Stimulated activated CD4-positive, alpha-beta T cell treated with anti-CD3 and anti-CD28 coated beads, Interleukin-4, amount 100 ng/mL, for 4 hours (primary cell): ENCODE results near the gene IFI44L.

ENCODE experiments used
- DNase-seq, 2 experiments: peaks; one replicate each; pipeline ENCODE4 v3.0.0-alpha.2; 2020

Gene IFI44L

GRCh38 chr1:78619803-78620579 is at the start of gene IFI44L:
TSS of gene IFI44L (plus strand) at chr1:78620448. CDS start at chr1:78627916, 7,468 bp downstream.
- peak; percentile 59 to 82 for DNase-seq

GRCh38 chr1:78570539-78570938 is 49.7 kb upstream of the IFI44L start:
- no peak for DNase-seq

DNA sequence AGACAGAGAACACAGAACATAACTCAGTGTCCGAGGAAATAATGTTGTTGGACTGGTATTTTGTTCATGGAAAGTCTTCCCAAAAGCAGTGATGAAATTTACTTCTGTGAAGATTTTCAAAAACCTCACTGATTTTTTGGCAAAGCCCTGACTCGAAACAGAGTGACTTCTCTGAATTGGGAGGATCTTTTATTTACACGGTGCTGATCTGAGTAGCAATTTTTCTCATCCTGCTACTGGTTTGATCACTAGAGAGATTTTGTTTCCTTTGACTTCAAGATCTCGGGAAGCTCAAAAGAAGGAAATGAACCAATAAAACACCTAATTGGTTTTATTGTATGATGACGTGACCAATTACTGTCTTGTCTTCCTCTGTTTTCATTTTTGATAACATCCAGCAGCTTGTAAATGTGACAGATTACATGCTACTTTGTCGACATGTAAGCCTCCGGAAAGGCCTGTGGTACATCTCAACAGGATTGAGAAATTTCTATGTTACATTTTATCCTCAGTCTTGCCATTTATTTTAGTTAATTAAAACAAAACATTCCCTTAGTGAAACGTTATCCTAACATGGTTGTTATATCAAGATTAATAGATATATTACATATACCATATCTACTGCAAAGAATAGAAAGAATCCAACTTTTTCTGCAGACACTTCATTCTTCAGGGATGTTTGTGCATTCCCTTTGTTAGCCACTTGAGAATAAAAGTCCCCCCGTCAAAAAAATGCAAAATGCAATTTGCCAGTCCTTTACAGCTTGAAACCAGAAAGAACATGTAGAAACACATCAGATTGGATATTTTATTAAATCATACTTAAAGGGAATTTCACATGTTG is 42.8 kb upstream of the IFI44L start:
- DNase-seq: no peak

- DNase-seq: no peak
Observed at GRCh38 chr1:78586572-78586971, 33.7 kb upstream of the IFI44L start.

- no peak for DNase-seq
Observed at GRCh38 chr1:78587211-78587610, 33.0 kb upstream of the IFI44L start.

DNA sequence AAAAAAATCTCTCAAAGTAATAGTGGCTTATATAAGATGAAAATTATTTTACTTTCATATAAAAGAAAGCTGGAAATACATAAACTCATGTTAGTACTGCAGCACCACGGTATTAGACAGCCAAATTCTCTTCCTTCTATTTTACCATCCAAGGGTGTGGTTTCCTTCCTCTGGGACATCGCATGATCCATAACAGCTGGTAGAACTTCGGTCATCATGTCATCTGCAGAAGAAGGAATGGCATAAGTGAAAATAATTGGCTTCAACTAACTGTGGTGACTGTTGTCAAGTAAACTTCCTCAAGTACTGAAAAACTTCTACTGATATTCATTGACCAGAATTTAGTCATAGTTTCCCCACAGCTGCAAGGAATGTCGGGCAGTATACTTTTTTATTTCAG is 28.3 kb upstream of the IFI44L start:
- no peak for DNase-seq

GRCh38 chr1:78599294-78599693 is 21.0 kb upstream of the IFI44L start:
- no peak for DNase-seq

GRCh38 chr1:78601068-78601467 is 19.2 kb upstream of the IFI44L start:
- no peak for DNase-seq

- DNase-seq: no peak
Observed at GRCh38 chr1:78603206-78603605, 17.0 kb upstream of the IFI44L start.

GRCh38 chr1:78604643-78605042 is 15.6 kb upstream of the IFI44L start:
- no peak for DNase-seq

- no peak for DNase-seq
Observed at GRCh38 chr1:78606274-78606673, 14.0 kb upstream of the IFI44L start.

DNA sequence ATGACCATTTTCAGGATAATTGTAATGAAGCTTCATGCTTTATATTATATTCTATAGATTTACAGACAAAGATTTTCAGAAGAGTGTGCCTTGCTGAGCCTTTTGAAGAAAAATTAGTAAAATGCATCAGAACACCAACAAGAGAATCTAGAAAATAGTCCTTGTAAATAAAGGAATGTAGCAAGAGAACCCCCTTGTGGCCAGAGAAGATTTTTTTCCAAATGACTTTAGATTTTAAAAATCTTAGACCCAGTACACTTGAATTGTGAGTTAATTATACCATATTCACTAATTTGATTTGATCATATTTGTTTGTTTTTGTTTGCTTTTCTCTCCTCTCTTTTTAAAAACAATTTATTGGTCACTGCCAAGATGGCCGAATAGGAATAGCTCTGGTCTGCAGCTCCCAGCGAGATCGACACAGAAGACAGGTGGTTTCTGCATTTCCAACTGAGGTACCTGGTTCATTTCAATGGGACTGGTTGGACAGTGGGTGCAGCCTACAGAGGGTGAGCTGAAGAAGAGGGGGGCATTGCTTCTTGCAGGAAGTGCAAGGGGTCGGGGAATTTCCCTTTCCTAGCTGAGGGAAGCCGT is 12.8 kb upstream of the IFI44L start:
- no peak for DNase-seq

DNA sequence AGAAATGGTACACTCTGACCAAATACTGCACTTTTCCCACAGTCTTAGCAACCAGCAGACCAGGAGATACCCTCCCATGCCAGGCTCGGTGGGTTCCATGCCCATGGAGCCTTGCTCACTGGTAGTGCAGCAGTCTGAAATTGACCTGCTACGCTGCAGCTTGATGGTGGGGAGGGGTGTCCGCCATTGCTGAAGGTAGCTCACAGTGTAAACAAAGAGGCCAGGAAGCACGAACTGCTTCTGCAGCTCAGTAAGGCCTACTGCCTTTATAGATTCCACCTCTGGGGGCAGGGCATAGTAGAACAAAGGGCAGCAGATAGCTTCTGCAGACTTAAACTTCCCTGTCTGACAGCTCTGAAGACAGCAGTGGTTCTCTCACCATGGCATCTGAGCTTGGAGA is 12.3 kb upstream of the IFI44L start:
- no peak for DNase-seq

DNA sequence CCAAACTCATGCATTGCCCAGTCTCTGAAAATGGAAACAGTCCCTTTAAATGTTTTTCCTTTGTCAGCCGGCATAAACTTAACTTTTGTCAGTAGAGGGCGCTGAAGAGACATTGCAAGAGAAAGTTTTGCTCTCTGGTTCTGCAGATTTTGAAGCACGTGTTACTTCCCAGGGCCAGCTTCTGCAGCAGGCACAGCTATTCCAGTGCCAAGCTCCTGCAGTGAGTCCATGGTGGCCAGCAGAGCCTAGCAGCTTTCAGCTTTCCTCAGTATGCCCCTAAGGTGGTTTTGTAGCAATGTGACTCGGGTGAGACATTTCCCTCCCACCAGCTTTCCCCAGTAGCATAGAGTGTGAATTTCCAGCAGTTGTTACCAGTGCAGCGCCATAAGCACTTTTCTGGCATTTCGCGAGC is 2.6 kb upstream of the IFI44L start:
- DNase-seq: peak in 1 of 2 experiments; percentile 45

GRCh38 chr1:78619032-78619431 is 1.2 kb upstream of the IFI44L start:
- DNase-seq: no peak

- DNase-seq: no peak
Observed at GRCh38 chr1:78619446-78619802, 824 bp upstream of the IFI44L start.

DNA sequence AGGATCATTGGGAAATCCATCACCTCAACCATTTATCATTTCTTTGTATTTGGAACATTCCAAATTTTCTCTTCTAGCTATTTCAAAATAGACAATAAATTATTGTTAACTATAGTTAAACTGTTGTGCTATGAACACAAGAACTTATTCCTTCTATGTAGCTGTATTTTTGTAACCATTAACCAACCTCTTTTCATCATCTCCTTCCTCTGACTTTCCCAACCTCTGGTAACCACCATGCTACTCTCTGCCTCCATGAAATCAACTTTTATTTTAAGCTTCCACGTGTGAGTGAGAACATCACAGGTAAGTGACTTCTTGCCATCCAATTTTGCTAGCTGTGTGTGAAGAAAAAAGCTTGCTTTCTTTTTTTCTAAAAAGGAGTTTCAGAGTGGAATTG is 418 bp downstream of the IFI44L start:
- DNase-seq: no peak

DNA sequence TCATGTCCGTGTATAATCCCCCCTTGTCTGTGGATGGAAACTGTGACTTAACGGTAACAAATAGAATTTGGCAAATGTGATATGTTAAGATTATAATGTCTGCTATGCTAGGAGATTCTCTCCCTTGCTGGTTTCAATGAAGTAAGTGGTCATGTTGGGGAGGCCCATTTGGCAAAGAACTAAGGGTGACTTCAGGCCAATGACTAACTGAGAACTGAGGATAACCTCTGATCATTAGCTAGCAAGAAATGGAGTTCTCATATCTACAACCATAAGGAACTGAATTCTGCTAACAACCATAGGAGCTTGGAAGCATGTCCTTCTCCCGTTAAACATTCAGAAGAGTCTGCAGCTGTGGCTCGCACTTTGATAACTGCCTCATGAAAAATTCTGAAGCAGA is 2.3 kb downstream of the IFI44L start:
- DNase-seq: no peak

GRCh38 chr1:78624035-78624434 is 3.8 kb downstream of the IFI44L start:
- DNase-seq: peak in 1 of 2 experiments; percentile 15

DNA sequence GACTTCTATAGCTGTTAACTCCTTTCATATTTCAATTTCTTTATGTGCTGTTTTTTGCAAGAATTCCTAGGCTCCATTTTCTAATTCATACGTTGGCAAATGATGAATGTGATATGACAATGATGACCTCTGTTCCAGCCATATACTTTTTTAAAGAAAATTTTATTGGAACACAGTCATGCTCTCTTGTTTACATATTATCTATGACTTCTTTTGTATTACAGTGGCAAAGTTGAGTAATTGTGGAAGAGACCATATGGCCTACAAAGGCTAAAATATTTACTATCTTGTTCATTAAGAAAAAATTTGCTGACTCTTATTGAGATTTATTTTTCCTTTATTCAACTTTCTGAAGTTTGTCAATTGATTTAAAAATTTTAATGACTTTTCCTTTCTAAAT is 7.1 kb downstream of the IFI44L start:
- DNase-seq: no peak

DNA sequence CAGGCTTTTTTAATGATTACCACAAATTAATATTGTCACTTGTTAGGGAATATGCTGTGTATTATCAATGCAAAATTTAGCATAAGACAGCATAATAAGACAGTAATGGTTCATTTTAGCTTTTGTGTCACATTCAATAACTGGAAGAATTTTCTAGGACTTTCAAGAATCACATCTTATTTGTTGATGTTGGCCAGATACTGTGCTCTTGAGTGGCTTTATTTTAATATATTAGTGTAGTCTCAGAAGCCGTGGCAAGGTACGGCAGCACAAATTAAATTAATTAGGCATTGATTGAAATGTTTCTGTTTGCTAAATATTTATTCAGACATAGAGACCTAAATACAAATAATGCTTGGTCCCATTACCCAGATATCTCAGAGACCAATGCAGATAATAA is 10.4 kb downstream of the IFI44L start:
- DNase-seq: no peak

GRCh38 chr1:78633209-78633608 is 13.0 kb downstream of the IFI44L start:
- DNase-seq: no peak

- DNase-seq: no peak
Observed at GRCh38 chr1:78640462-78640861, 20.2 kb downstream of the IFI44L start.

DNA sequence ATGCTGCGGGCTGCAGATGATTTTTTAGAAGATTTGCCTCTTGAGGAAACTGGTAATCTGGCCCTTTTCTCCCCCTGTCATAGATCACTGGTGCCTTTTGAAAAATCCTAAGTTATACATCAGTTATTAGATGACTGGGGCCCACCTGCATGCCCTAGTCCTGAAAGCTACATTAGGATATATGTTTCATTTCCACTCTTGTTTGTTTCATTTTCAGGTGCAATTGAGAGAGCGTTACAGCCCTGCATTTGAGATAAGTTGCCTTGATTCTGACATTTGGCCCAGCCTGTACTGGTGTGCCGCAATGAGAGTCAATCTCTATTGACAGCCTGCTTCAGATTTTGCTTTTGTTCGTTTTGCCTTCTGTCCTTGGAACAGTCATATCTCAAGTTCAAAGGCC is 21.3 kb downstream of the IFI44L start:
- DNase-seq: no peak
